Epithelial cell of esophagus (primary cell): ENCODE data around the gene SLC22A17.
"Not testable (repeated sequence)": the region's sequence is repeated elsewhere in the genome, so short reads cannot be mapped to it uniquely, and the experiment has no call there.

ENCODE experiments used
- DNase-seq: peaks from one replicate; pipeline ENCODE4 v3.0.0; 2010; ENCODE audit warnings: low read depth
- H3K4me3 ChIP-seq: 2 replicates; pipeline ENCODE4 v1.5.1; 2011; ENCODE audit warnings: mild to moderate bottlenecking, low read length, control low read depth
- TF ChIP-seq, protein P1 (sequence below): IDR thresholded peaks from 2 replicates; pipeline ENCODE4 v1.5.1; 2011; ENCODE audit warnings: low read depth, mild to moderate bottlenecking, low read length, control low read depth, inconsistent platforms; ENCODE audit not compliant: insufficient read depth; ENCODE audit errors: missing control alignments

Gene SLC22A17

DNA sequence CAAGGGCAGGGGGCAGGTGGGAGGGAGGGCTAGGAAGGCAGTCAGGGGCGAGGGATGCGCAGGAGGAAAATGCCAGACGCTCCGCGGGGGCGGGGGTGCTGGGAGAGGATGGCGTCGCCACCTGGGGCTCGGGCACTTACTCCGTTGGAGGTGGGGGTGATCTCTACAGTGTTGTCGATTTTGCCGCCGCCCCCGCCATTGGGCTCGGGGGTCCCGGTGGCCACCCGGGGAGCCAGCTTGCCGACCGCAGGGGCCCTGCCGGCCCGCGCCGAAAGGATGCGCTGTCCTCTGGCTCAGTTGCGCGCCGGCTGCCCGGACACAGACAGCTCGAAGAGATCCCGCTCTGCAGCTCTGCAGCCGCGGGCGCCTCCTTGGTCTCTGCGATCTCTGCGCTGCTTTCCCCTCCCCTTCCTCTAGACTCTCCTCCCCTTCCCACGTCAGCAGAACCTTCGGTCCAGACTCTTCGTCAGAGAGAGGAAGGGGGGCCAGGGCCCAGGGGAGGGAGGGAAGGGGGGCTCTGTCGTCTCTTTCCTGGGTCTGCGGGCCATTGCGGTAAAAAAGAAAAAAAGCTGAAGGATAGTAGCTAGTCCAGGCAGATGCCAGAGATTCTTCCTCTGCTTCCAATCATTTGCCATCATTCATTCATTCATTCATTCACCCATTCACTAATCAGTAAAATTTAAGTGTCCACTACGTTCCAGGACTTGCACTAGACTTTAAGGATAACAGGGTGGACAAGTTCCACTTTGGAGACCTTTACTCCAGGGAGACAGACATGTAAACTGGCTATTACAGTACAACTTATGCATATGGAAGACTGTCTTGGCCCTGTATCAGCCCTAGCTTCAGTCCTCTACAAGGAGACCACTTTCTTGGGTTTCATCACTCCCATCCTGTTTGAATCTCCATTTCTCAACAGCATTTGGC, at the start of gene SLC22A17:
SLC22A17 (minus strand) TSS at position 382 of the 927 bp plus-strand sequence.
- TF ChIP-seq, protein P1, sequence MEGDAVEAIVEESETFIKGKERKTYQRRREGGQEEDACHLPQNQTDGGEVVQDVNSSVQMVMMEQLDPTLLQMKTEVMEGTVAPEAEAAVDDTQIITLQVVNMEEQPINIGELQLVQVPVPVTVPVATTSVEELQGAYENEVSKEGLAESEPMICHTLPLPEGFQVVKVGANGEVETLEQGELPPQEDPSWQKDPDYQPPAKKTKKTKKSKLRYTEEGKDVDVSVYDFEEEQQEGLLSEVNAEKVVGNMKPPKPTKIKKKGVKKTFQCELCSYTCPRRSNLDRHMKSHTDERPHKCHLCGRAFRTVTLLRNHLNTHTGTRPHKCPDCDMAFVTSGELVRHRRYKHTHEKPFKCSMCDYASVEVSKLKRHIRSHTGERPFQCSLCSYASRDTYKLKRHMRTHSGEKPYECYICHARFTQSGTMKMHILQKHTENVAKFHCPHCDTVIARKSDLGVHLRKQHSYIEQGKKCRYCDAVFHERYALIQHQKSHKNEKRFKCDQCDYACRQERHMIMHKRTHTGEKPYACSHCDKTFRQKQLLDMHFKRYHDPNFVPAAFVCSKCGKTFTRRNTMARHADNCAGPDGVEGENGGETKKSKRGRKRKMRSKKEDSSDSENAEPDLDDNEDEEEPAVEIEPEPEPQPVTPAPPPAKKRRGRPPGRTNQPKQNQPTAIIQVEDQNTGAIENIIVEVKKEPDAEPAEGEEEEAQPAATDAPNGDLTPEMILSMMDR: no peak
- DNase-seq: peak; percentile 74
- peak within 1 kb of the TSS; percentile 48 for H3K4me3 ChIP-seq

DNA sequence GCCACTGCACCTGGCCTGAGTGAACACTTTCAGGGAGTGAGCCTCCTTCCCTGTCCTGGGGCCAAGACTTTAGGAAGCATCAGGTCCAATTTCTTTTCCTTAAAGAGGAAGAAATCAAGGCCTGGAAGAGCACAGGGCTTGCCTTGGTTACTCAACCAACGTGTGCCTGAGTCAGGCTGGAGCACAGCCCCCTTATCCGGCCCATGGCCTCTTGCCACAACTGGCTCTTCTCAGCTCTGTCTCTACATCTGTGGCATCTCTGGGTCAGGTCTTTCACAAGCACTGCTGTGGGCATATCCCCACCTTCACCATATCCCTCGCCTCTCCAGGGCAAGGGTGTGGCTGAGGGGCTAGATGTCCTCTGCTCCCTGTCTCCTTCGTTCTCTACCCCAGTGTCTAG, 48.6 kb upstream of the SLC22A17 start:
- no peak overlapping the region for H3K4me3 ChIP-seq
- no peak for DNase-seq
- TF ChIP-seq, protein P1: no peak

DNA sequence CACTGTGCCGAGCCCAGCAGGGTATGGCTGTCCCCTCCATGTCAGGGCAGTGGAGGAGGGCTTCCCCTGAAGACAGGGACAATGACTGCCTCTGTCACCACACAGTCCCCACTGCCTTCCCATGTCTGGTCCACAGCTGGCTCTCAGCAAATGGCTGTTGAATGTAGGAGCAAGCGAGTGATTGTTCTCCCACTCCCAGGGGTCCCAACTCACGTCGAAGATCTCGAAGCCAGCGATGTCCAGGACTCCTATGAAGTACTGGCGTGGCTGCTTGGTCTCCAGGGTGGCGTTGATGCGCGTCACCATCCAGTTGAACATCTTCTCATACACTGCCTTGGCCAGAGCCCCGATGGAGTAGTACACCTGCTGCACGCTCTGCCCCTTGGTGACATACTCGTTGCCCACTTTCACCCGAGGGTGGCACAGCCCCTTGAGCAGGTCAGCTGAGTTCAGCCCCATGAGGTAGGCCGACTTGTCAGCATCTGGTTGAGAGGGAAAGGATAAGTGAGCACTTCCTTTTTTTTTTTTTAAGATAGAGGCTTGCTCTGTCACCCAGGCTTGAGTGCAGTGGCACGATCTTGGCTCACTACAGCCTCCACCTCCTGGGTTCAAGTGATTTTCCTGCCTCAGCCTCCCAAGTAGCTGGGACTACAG, 47.9 kb upstream of the SLC22A17 start:
- not testable (repeated sequence) for DNase-seq, H3K4me3 ChIP-seq

DNA sequence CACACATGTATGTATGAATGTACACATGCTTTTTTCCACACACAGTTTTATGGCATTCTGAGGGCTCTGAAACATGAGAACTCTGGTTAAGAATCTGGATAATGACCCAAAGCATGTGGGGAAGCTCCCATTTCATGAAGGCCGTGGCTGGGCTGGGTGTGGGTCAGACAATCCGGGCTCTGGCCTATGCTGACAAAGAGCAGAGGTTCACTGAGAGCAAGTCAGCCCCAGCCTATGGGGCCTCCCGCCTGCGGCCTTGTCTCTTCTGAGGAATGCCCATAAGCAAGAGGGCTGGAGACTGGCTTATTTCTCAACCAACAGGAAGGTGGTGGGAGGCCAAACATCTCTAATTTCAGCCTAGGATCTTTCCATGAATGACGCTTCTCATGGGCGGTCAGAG, 46.9 kb upstream of the SLC22A17 start:
- no peak for DNase-seq
- H3K4me3 ChIP-seq: no peak overlapping the region
- TF ChIP-seq, protein P1: no peak

DNA sequence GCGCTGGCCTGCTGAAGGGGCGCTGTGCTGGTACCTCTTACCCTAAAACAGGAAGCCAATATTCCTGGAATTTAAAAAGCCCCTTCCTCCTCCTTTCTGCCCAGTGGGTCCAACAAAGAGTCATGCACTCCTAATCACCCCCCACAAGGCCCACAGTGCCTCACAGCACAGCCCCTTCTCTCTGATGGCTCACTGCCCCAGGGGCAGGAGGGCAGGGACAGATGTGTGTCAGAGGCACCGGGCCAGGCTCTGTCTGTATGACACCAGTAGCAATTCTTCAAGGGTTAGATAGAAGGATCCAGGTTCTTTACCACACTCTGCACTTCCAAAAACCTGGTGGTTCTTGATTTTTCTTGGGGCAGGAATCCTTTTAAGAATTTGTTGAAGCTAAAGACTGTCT, 46.4 kb upstream of the SLC22A17 start:
- TF ChIP-seq, protein P1: no peak
- DNase-seq: no peak
- no peak overlapping the region for H3K4me3 ChIP-seq

DNA sequence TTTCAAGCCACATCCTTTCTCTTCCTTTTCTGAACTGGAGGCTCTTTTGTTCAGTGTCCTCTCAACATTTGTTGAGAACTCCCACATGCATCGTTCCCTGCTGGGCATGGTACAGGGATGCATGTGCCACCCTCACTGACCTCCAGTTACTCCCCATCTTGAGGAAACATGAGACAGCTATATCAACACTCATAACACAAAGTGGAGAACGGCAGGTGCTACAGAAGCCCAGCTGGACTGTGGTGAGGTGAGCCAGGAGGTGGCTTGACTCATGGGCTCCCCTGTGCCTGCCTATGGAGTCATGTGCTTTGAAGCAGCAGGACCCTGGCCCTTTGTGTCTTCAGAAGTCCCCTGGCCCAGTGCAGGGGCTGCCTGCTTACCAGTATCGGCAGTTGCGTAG, 45.7 kb upstream of the SLC22A17 start:
- TF ChIP-seq, protein P1: no peak
- no peak for DNase-seq
- H3K4me3 ChIP-seq: no peak overlapping the region

DNA sequence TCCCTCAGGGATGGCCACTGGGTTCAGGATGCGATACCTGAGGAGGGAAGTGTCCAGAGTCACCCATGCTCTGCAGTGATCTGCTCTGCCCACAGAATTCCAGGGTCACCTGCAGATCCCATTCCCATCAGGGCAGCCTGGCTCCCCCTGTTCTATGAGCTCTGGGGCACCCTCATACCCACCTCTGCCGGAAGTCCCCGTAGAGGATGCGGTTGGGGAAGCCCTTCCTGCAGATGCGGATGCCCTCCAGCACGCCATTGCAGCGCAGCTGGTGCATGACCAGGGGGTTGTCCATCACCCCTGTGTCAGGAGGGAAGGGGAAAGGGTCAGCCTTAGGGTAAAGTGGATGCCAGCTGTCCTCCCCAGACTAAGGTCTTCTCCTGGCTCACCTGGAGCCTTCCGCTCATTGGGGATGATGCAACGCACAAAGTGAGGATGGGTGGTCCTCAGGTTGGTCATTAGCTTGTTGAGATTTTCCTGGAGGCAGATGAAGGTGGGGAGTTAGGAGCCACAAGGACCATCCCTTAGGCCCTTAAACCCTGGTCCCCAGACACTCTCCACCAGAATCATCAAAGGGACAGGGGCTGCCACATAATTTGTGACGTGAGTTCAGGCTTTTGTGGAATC, 44.2 kb upstream of the SLC22A17 start:
- H3K4me3 ChIP-seq: no peak overlapping the region
- no peak for DNase-seq
- TF ChIP-seq, protein P1: no peak
